ENCODE results near the gene NAPEPLD.

The NAPEPLD gene

GRCh38 chr7:103130901-103131624, 17.8 kb downstream of the NAPEPLD start:
- TF ChIP-seq FOXP2 (optimal IDR thresholded peaks at IDR 0.05; ENCODE audit: borderline replicate concordance, extremely low read depth, extremely low read length, insufficient read depth), result no peak
- TF ChIP-seq SIN3A (IDR thresholded peaks at IDR 0.05; ENCODE audit: borderline replicate concordance, insufficient read depth, low read length), result no peak
- no peak for TF ChIP-seq POLR2AphosphoS5 (IDR thresholded peaks at IDR 0.05; ENCODE audit: low read depth, low read length)
- no peak for TF ChIP-seq REST (IDR thresholded peaks at IDR 0.05; ENCODE audit: insufficient read depth in 1 of 2, low read depth in 2 of 2, low read length in 2 of 2)
- no peak for TF ChIP-seq TAF1 (IDR thresholded peaks at IDR 0.05; ENCODE audit: borderline replicate concordance, insufficient read depth, low read length)

GRCh38 chr7:103129702-103130549, 19.0 kb downstream of the NAPEPLD start:
- no peak for TF ChIP-seq TAF1 (IDR thresholded peaks at IDR 0.05; ENCODE audit: borderline replicate concordance, insufficient read depth, low read length)
- no peak for TF ChIP-seq POLR2AphosphoS5 (IDR thresholded peaks at IDR 0.05; ENCODE audit: low read depth, low read length)
- no peak for TF ChIP-seq SIN3A (IDR thresholded peaks at IDR 0.05; ENCODE audit: borderline replicate concordance, insufficient read depth, low read length)
- TF ChIP-seq FOXP2 (optimal IDR thresholded peaks at IDR 0.05; ENCODE audit: borderline replicate concordance, extremely low read depth, extremely low read length, insufficient read depth), result no peak
- TF ChIP-seq REST (IDR thresholded peaks at IDR 0.05; ENCODE audit: insufficient read depth in 1 of 2, low read depth in 2 of 2, low read length in 2 of 2), result no peak

DNA sequence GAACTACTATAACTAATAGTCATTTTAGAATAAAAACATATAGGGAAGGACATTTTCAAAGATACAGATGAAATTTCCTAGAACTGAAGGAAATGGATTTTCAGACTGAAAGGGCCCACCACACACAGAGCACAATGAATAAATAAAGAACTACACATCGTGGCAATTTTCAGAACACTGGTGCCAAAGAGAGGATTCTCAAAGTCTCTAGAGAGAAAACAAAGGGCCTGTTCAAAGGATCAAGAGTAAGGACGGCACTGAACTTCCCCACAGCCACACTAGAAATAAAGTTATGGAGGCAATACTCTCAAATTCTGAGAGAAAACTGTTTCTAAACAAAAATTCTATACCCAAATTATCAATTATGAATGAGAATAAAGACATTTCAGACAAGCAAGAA, 21.9 kb downstream of the NAPEPLD start:
- TF ChIP-seq REST (IDR thresholded peaks at IDR 0.05; ENCODE audit: insufficient read depth in 1 of 2, low read depth in 2 of 2, low read length in 2 of 2) (no peak), TAF1 (IDR thresholded peaks at IDR 0.05; ENCODE audit: borderline replicate concordance, insufficient read depth, low read length) (no peak), POLR2AphosphoS5 (IDR thresholded peaks at IDR 0.05; ENCODE audit: low read depth, low read length) (no peak), FOXP2 (optimal IDR thresholded peaks at IDR 0.05; ENCODE audit: borderline replicate concordance, extremely low read depth, extremely low read length, insufficient read depth) (no peak), SIN3A (IDR thresholded peaks at IDR 0.05; ENCODE audit: borderline replicate concordance, insufficient read depth, low read length) (no peak)

GRCh38 chr7:103124429-103124979, 24.4 kb downstream of the NAPEPLD start:
- TF ChIP-seq REST (IDR thresholded peaks at IDR 0.05; ENCODE audit: insufficient read depth in 1 of 2, low read depth in 2 of 2, low read length in 2 of 2) (no peak), POLR2AphosphoS5 (IDR thresholded peaks at IDR 0.05; ENCODE audit: low read depth, low read length) (no peak), SIN3A (IDR thresholded peaks at IDR 0.05; ENCODE audit: borderline replicate concordance, insufficient read depth, low read length) (no peak), TAF1 (IDR thresholded peaks at IDR 0.05; ENCODE audit: borderline replicate concordance, insufficient read depth, low read length) (no peak), FOXP2 (optimal IDR thresholded peaks at IDR 0.05; ENCODE audit: borderline replicate concordance, extremely low read depth, extremely low read length, insufficient read depth) (no peak)

All from PFSK-1 (cell line).